Stimulated activated CD4-positive, alpha-beta T cell treated with anti-CD3 and anti-CD28 coated beads, TNF-alpha, amount 100 ng/mL, for 48 hours (primary cell): ENCODE measurements around the gene JOSD1.
"Not testable (repeated sequence)": the region's sequence is repeated elsewhere in the genome, so short reads cannot be mapped to it uniquely, and the experiment has no call there.

Experiments used
- DNase-seq, 3 donors: peaks; one replicate each; pipeline ENCODE4 v3.0.0-alpha.2; 2020; ENCODE audit warnings: low read depth in 3 of 3

The JOSD1 gene

DNA sequence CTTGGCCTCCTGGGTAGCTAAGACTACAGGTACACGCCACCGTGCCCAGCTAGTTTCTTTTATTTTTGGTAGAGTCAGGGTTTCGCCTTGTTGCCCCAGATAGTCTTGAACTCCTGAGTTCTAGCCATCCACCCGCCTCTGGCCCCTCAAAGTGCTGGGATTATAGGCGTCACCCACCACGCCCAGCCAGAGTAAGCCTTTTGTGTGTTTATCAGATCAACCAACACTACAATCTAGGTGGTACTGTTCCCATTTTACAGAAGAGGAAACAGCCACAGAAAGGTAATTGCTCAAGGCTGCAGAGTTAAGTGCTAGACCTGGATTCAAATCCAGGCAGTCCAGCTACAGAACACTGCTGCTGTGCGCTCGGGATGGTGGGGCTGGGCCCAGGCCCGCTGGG, 15.8 kb downstream of the JOSD1 start:
- no peak for DNase-seq

DNA sequence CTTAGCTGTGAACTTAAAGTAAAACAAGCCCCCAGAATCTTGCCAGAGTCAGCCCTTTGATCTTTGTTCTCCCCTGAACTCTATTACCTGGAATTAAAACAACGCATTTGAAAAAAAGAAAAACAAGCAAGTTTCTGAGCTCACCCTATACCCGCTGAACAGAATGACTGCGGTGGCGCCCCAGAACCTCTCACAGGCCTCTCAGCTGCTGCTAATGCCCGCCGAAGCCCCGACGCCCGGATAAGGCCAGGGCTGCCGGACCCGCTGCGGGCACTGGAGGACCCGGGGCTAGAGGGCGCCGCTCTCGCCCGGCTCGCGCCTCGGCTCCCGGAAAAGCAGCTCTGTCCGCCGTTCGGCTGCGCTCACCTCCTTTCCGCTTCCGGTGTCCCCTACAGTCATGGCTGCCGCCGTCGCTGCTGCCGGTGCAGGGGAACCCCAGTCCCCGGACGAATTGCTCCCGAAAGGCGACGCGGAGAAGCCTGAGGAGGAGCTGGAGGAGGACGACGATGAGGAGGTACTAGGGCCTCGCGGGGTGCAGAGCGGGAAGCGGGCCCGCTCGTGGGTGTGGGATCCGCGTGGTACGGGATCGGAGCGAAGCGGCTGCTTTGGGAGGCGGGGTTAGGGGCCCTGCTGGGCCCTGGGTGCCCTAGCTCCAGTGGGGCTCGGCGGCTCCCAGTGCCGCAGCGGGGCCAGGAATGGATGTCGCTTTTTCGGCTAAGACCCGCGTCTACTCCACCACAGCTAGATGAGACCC, 19.0 kb downstream of the JOSD1 start, which contains the start of gene TOMM22:
TSS of gene TOMM22 (plus strand) at position 376 of the 754 bp plus-strand sequence. CDS start at position 398, 22 bp downstream.
- DNase-seq, result peak; percentile 73 to 80 (median 76)

DNA sequence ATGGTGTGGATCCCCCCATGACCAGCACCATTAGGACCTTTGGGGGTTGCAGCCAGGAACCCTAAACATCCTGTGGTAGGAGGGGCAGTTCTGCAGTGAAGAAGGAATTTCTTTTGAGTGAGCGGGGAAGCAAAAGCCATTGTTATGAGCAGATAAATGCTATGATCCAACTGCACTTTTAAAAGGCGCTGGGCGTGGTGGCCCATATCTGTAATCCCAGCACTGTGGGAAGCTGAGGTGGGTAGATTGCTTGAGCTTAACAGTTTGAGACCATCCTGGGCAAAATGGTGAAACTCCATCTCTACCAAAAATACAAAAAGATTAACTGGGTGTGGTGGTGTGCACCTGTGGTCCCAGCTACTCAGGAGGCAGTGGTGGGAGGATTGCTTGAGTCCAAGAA, 24.9 kb downstream of the JOSD1 start:
- DNase-seq, result no peak

DNA sequence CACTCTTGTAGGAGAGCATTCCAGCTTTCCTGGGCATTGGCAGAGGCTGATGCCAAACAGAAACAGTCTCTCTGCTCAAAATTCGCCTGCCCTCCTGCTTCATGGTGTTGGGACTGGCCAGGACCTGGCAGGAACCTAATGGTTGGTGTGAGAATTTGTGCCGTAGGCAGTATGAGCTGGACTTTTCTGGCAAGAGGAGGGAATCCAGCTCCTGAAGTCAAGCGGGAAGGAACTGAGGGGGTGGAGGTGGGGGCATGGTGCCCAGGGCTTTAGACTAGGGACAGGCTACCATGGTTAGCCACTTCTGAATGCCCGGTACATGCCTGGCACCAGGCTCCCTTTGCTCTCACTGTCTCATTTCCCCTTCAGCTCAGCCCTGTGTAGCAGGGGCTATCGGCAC, 25.9 kb downstream of the JOSD1 start:
- no peak for DNase-seq

DNA sequence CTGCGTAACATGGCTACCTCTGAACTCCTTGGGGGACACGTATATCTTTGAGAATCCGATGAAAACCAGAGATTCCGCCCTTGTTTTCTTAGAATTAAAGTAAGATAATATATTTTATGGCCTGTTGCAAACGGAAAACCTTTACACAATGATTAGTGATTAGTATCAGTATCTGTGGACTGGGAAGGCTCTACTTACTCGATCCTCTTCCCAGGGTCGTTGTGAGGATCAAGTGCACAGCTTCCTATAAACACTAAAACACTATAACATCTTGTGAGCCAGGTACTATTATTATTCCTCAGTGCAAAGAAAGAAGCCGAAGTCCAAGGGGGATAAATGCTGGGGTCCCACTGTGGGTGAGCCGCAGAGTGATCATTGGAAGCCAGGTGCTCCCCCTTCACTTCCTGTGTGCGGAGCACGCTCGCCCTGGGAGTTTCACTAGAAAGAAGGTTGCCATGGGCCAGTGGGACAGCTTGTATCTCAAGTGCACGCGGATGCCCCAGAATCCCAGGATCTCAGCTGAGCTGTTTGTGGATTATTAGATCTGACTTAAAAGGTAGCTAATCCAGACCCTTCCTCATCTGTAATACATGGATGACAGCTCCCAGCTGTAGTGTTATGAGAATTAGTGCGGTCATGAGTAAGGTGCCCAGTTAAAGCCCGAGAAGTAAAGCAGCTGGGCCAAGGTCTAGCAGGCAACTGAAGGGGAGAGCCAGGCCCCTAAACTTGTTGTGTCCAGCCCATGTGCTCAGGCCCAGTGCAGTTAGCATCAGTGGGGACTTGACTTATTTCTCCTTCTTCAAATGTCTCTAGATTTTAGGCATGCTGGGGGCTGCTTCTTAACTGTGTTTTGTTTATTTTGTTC, 43.5 kb downstream of the JOSD1 start:
- peak; percentile 7 to 28 (median 15) for DNase-seq

DNA sequence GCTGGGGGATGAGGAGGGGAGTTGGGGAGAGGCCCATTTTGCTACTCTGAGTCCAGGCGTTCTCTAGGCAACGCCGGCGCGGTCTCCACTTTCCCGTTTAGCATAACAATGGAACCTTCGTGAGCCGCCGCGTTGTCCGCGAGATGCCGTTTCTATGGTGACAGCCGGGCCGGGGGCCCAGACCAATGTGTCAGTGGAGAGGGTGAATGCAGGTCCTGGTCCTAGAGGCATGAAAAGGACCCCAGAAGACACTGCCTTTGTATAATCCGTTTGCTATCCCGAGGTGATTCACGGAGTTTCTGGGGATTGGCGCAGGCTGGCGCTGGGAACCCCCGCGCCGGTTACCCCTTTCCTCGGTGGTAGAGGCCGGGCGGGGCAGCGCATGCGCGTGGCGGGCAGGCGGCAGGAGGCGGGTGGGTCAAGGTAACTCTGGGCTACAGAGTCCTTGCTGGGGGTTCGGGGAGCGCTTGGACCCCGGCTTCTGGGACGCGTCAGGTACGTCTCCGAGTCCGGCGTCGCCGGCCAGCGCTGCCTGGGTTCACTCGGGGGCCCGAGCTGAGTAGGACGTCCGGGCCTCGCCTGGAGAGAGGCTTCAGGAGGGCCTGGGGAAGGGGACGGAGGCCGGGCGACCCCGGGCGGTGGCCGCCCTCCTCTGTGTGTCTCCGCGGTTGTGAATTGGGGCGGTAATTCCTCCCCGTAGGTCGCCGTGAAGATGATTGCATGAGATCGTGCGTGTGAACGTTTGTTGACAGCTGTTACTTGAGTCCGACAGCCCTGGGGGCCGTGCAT, 44.3 kb downstream of the JOSD1 start, which contains the start of the genes CBY1 and FAM227A:
TSS of gene CBY1 (plus strand) at position 383 of the 789 bp plus-strand sequence. CDS start 11,417 bp downstream, outside the sequence.
TSS of gene FAM227A (minus strand) at position 137 of the 789 bp plus-strand sequence. CDS start 6,224 bp downstream, outside the sequence.
- peak; percentile 67 to 82 (median 68) for DNase-seq

DNA sequence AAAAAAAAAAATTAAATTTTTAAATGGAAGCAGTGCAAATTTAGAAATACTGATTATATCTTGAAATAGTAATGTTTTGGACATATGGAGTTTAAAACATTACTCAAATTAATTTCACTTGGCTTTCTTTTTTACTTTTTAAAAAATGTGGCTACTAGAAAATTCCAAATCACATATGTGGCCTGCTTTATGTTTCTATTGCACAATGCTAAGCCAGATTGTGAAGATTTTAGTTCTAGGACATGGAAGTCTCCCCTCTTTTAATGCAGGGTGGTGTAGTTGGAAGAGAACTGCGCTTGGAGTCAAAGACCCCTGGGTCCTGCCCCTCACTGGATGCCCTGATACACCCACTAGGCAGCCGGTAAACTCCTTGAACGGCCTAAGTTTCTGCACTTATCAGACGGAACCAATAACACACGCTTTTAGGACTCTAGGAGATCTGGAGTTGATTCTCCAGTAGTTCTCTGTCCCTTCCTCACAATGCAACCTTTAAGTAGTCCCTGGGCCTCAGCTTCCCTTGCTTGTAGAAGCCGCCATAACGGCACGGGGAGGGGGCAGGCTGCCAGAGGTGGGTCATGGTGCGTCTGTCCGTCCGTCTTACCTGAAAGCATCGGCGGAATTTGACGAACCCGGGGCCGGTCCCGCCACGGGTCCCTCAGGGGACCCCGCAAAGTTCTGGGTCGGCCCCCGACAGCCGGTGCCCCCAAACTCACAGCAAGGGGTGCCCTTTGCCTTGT, 45.1 kb downstream of the JOSD1 start:
- DNase-seq, result no peak

DNA sequence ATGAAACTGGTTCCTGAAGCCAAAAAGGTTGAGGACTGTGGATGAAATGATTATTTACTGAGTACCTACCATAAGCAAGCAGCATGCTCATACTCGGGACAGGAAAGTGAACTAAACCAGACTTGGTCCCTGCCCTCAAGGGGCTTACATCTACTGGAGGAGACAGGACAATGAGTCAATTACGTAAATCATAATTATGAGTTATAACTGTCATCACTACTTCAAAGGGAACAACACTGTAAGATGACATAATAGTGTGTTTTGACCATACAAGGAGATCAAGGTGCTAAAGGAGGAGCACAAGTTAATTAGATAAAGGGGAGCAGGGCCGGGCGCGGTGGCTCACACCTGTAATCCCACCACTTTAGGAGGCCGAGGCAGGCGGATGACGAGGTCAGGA, 47.0 kb downstream of the JOSD1 start:
- no peak for DNase-seq

DNA sequence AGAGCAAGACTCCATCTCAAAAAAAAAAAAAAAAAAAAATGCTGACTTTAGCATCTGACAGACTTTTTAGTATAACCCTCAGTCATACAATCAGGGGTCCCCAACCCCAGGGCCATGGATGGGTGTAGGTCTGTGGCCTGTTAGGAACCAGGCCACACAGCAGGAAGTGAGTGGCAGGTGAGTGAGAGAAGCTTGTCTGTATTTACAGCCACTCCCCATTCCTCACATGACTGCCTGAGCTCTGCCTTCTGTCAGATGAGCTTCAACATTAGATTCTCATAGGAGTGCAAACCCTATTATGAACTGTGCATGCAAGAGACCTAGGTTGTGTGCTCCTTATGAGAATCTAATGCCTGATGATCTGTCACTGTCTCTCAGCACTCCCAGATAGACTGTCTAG, 47.9 kb downstream of the JOSD1 start:
- DNase-seq, result no peak

DNA sequence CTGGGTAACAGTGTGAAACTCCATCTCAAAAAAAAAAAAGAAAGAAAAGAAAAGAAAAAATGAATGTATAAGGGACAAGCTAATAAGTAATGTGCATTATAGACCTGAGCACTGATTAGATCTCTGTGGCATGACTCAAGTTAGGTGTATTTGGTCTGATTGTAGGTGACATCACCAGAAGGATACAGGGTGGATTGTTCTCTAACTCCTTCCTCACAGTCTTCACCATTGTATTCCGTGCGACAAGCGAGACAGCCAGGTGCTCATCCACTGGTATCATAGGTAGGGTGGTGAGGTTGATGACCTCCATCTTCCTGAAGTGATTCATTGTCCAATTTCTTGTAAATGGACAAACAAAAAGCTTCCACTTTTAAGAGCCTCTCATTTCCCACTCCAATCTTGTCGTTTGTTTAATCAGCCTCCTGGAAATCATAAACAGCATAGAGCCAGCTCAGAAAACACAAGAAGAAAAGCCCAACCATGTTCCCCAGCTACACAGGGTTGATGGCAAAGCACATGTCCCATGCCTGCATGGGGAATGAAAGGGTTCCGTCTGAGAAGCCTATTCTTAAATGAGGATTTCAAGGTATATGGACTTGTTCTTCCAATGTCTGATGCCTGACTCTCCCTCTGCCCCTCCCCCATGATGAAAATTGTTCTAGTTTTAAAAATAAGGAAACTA, 50.8 kb downstream of the JOSD1 start:
- DNase-seq, result no peak

DNA sequence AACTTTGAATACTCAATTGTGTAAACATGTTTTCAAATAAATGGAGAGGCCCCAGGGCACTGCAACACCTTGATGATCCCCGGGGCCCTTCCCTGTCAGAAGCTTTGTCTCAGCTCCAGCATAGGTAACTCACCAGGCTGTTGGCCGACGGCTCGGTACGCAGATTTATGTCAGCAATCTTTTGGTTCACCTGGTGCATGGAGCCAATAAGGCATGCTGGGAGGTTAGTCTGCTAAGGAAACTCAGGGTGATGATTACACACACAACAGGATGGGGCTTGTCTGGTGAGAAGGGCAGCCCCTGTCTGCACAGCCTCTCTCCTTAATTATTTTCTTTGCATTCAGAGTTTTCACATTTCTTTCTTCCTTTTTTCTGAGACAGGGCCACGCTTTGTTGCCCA, 55.3 kb downstream of the JOSD1 start:
- no peak for DNase-seq

DNA sequence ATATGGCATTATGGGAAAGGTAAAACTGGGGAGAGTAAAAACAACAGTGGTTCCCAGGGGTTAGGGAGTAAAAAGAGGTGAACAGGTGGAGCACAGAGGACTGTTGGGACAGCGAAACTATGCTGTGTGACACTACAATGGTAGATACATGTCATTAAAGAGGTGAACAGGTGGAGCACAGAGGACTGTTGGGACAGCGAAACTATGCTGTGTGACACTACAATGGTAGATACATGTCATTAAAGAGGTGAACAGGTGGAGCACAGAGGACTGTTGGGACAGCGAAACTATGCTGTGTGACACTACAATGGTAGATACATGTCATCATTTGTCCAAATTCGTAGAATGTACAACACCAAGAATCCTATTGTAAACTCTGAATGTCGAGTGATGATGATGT, 56.5 kb downstream of the JOSD1 start:
- DNase-seq, result not testable (repeated sequence)

DNA sequence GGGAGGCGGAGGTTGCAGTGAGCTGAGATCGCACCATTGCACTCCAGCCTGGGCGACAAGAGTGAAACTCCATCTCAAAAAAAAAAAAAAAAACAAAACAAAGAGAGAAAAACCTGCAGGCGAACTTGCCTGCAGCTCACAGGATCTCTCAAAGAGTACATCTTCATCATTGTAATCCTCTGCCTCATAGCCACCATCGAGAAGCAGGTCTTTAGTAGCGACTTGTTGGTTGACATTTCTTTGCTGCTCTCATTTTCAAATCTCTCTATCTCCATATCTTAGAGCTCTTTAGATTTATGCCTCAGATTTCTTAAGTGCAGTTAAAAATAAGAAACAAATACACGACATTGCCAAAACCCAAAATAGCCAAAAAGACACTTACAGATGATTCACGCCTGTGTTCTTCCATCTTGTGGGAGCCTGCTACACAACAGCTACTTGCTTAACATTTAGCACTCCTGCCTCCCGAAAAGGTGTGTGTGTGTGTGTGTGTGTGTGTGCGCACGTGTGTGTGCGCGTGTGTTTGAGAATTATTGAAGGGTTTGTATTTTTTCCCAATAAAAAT, 59.2 kb downstream of the JOSD1 start:
- no peak for DNase-seq

DNA sequence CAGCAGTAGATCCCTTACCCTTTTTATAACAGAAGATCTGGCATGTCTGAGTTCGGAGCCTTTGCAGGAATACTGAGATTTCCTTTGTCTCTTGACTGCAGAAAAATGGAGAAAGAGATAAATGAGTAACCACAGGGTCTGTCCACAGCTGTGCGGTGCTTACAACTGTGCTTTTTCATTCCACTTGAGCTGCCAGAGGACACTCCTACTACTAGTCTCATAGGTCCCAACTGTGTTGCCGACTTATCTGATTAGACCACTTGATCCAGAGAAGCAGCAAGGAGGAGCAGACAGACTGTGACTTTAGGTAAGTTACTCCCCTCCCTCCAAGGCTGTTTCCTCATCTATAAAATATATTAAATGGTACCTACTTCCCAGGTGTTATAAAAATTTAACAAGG, 62.0 kb downstream of the JOSD1 start:
- no peak for DNase-seq

DNA sequence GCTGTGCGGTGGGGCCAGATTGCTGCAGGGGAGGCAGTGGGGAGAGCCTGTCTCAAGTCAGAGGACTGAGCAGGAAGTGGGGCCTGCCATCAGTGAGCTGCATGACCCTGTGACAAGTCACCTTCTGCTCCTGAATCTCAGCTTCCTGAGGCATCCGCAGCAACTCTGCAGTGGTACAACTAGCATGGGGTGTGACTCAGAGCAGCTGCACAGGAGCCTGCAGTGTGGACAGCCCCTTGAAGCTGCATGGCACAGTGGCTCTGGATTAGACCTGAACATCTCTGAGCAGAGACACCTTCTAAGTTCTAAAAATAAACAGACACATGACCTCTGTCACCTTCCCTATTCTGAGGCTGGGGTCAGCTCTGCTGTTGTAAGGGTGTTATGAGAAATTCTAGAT, 62.5 kb downstream of the JOSD1 start:
- no peak for DNase-seq
